ENCODE results near the gene ITGAV.

ITGAV gene

DNA sequence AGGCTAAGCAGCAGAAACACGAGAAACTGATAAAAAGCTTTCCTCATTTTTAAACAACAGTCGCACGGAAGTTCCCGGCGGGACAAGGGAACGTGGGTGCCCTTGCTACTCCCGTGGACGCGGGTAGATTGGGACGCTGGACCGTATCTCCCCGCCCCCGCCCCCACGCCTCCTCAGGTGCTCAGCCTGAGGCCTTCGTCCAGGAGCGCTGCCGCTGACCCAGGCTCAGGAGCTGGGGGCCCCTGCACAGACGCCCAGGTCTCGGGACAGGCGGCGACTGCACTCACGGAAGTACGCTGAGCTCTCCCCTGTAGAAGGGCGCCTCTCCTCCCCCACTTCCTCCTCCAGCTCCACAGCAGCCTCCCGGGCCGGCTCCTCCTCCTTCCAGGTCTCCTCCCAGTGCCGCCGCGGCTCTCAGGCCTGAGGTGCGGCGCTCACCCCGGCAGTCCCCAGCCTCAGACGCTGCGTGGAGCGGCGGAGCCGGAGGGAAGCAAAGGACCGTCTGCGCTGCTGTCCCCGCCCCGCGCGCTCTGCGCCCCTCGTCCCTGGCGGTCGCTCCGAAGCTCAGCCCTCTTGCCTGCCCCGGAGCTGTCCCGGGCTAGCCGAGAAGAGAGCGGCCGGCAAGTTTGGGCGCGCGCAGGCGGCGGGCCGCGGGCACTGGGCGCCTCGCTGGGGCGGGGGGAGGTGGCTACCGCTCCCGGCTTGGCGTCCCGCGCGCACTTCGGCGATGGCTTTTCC is at the start of gene ITGAV:
Gene ITGAV (plus strand): TSS at position 445 of the 738 bp plus-strand sequence. CDS start 283 bp downstream, at position 728.
- DNase-seq (ENCODE audit: extremely low read depth, low read depth): peak; percentile 65
- peak within 1 kb of the TSS; percentile 75 for H3K4me3 ChIP-seq (replicated peaks; ENCODE audit: low read depth, low read length)
- TF ChIP-seq, protein P1, sequence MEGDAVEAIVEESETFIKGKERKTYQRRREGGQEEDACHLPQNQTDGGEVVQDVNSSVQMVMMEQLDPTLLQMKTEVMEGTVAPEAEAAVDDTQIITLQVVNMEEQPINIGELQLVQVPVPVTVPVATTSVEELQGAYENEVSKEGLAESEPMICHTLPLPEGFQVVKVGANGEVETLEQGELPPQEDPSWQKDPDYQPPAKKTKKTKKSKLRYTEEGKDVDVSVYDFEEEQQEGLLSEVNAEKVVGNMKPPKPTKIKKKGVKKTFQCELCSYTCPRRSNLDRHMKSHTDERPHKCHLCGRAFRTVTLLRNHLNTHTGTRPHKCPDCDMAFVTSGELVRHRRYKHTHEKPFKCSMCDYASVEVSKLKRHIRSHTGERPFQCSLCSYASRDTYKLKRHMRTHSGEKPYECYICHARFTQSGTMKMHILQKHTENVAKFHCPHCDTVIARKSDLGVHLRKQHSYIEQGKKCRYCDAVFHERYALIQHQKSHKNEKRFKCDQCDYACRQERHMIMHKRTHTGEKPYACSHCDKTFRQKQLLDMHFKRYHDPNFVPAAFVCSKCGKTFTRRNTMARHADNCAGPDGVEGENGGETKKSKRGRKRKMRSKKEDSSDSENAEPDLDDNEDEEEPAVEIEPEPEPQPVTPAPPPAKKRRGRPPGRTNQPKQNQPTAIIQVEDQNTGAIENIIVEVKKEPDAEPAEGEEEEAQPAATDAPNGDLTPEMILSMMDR (IDR thresholded peaks at IDR 0.05; ENCODE audit: low read depth, low read length, missing control alignments): no peak

GRCh38 chr2:186540941-186541340 is 48.9 kb upstream of the ITGAV start:
- TF ChIP-seq, protein P1 (IDR thresholded peaks at IDR 0.05; ENCODE audit: low read depth, low read length, missing control alignments): no peak
- no peak for DNase-seq (ENCODE audit: extremely low read depth, low read depth)
- no peak overlapping the region for H3K4me3 ChIP-seq (replicated peaks; ENCODE audit: low read depth, low read length)

- TF ChIP-seq, protein P1 (IDR thresholded peaks at IDR 0.05; ENCODE audit: low read depth, low read length, missing control alignments): no peak
- no peak overlapping the region for H3K4me3 ChIP-seq (replicated peaks; ENCODE audit: low read depth, low read length)
- no peak for DNase-seq (ENCODE audit: extremely low read depth, low read depth)
These were observed 47.9 kb upstream of the ITGAV start for GRCh38 chr2:186542002-186542401.

DNA sequence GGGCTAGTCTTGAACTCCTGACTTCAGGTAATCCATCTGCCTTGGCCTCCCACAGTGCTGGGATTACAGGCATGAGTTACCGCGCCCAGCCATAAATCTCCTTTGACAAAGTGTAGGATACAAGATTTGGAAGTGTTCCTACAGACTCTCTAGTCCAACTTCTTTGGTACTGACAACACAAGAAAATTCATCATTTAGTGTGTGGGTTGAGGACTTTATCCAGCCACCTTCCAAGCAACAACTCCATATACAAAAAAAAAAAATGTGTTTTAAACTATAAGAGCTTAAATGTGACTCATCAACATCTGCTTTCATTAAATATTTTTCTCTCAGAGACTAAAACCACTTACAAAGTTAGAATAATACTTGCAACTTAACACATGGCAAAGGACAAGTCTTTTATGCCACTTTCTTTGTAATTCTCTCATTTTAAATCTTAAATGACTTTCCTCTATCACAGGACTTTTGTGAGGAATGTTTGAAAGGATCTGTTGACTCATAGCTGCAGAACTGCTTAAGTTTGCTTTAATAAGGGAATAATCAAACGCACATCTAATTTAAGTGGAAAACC is 46.2 kb upstream of the ITGAV start:
- H3K4me3 ChIP-seq (replicated peaks; ENCODE audit: low read depth, low read length): no peak overlapping the region
- TF ChIP-seq, protein P1 (IDR thresholded peaks at IDR 0.05; ENCODE audit: low read depth, low read length, missing control alignments): no peak
- DNase-seq (ENCODE audit: extremely low read depth, low read depth): peak; percentile 90

DNA sequence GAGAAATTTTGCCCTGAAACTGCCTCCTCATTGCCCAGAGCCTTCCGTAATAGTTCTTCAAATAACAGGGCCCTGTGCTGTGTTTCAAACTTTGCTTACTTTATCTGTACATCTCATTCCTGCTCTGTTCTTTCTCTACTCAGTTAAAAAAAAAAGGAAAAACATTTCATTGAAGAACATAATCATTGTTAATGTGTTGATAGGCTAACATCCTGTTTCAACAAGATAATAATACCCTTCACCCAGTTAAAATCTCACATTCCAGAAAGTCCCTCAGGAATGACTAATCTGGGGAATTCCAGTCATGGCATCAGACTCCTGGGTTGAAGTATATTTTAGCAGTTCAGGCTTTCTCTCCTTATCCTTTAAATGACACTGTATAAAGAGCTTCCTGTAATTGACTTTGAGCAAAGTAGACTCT is 45.6 kb upstream of the ITGAV start:
- no peak overlapping the region for H3K4me3 ChIP-seq (replicated peaks; ENCODE audit: low read depth, low read length)
- DNase-seq (ENCODE audit: extremely low read depth, low read depth): peak; percentile 77
- TF ChIP-seq, protein P1 (IDR thresholded peaks at IDR 0.05; ENCODE audit: low read depth, low read length, missing control alignments): no peak

- H3K4me3 ChIP-seq (replicated peaks; ENCODE audit: low read depth, low read length): no peak overlapping the region
- DNase-seq (ENCODE audit: extremely low read depth, low read depth): no peak
- TF ChIP-seq, protein P1 (IDR thresholded peaks at IDR 0.05; ENCODE audit: low read depth, low read length, missing control alignments): no peak
These were observed 43.0 kb upstream of the ITGAV start for GRCh38 chr2:186546846-186547245.
